Measurements from ENCODE around the gene ARHGAP26. TPM values are rescaled to one million over a fixed set of nuclear protein-coding genes. Genes with fewer than 3 reads are reported as not detected.

The ARHGAP26 gene
- total and polyA plus RNA-seq, 2 donors (not counting 3 experiments of a cell fraction or from before 2014, with no cell fraction given) = 3.1 to 16.2 TPM

- ChIA-PET CTCF (interaction anchor here (1.4 kb wide), 1 partner anchor 15 kb away, joined by 4 read pairs; no protein-coding TSS in a partner anchor), POLR2A (no interaction called here)
- no peak overlapping the region for H3K4me3 ChIP-seq (replicated peaks in 1 of 3; ENCODE audit: insufficient read depth in 1 of 3, low read depth in 1 of 3, low read length in 3 of 3)
- no peaks in the 10 kb centered on the region for H3K9me1 ChIP-seq (replicated peaks; ENCODE audit: control insufficient read depth, extremely low read depth, insufficient read depth, low read length)
- no peak overlapping the region for H3K9ac ChIP-seq (replicated peaks; ENCODE audit: extremely low read depth, insufficient read depth, low read length)
- DNase-seq (ENCODE audit: low read depth, low spot score) (no peak), FAIRE-seq (no peak)
- no peaks in the 10 kb centered on the region for H3K4me1 ChIP-seq (ENCODE audit: control insufficient read depth, extremely low read depth, insufficient read depth, low read length)
- dilution Hi-C loops (cut with MboI; ENCODE audit: extremely low pct_ligation_motif_present, low sequenced_read_pairs) = no loop called here
- no TSS peak for BruUV-seq (replicated peaks)
- no peak overlapping the region for H2AFZ ChIP-seq (ENCODE audit: low read depth, low read length)
- H3K36me3 ChIP-seq (ENCODE audit: control insufficient read depth in 2 of 2, extremely low read depth in 1 of 2, insufficient read depth in 2 of 2, low read length in 2 of 2) = no peaks in the 10 kb centered on the region
- H3K27ac ChIP-seq (ENCODE audit: insufficient read depth, low read depth, low read length) = no peak overlapping the region
- intact Hi-C loops (cut with micrococcal nuclease) = no loop called here
- H4K20me1 ChIP-seq (replicated peaks; ENCODE audit: control insufficient read depth, extremely low read depth, insufficient read depth, low read length) = no peaks in the 10 kb centered on the region
- H3K27me3 ChIP-seq (ENCODE audit: control insufficient read depth in 2 of 2, insufficient read depth in 2 of 2, low read length in 2 of 2) = no peaks in the 10 kb centered on the region
- H3K9me3 ChIP-seq (replicated peaks; ENCODE audit: control insufficient read depth, insufficient read depth, low read length) = no peaks in the 10 kb centered on the region
- H3K4me2 ChIP-seq (ENCODE audit: insufficient read depth, low read length) = no peak overlapping the region
- TF ChIP-seq EZH2 (IDR thresholded peaks at IDR 0.05; ENCODE audit: borderline replicate concordance, low read depth, low read length, severe bottlenecking) = no peak
- TF ChIP-seq FOS (IDR thresholded peaks at IDR 0.05; ENCODE audit: borderline replicate concordance, insufficient read depth, low read length) = no peak
- TF ChIP-seq, protein P1, sequence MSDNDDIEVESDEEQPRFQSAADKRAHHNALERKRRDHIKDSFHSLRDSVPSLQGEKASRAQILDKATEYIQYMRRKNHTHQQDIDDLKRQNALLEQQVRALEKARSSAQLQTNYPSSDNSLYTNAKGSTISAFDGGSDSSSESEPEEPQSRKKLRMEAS (IDR thresholded peaks at IDR 0.05; ENCODE audit: insufficient read depth, insufficient read length) = no peak
- no peak for TF ChIP-seq POLR2AphosphoS5 (IDR thresholded peaks at IDR 0.05; ENCODE audit: insufficient read depth, low read depth, low read length)
- no peaks in the 10 kb centered on the region for H3K79me2 ChIP-seq (ENCODE audit: control insufficient read depth, insufficient read depth, low read length)
Observed at GRCh38 chr5:143142596-143143435, 372.6 kb downstream of the ARHGAP26 start.

- no peak overlapping the region for H3K27ac ChIP-seq (ENCODE audit: insufficient read depth, low read depth, low read length)
- FAIRE-seq (peak; percentile 66), DNase-seq (ENCODE audit: low read depth, low spot score) (no peak)
- ChIA-PET CTCF (interaction anchor here (1.4 kb wide), 1 partner anchor 16 kb away, joined by 4 read pairs; no protein-coding TSS in a partner anchor), POLR2A (no interaction called here)
- no peaks in the 10 kb centered on the region for H3K9me1 ChIP-seq (replicated peaks; ENCODE audit: control insufficient read depth, extremely low read depth, insufficient read depth, low read length)
- no peaks in the 10 kb centered on the region for H3K27me3 ChIP-seq (ENCODE audit: control insufficient read depth in 2 of 2, insufficient read depth in 2 of 2, low read length in 2 of 2)
- H3K9me3 ChIP-seq (replicated peaks; ENCODE audit: control insufficient read depth, insufficient read depth, low read length) = no peaks in the 10 kb centered on the region
- H2AFZ ChIP-seq (ENCODE audit: low read depth, low read length) = no peak overlapping the region
- no peaks in the 10 kb centered on the region for H3K4me1 ChIP-seq (ENCODE audit: control insufficient read depth, extremely low read depth, insufficient read depth, low read length)
- BruUV-seq (replicated peaks) = no TSS peak
- dilution Hi-C loops (cut with MboI; ENCODE audit: extremely low pct_ligation_motif_present, low sequenced_read_pairs) = no loop called here
- H3K4me2 ChIP-seq (ENCODE audit: insufficient read depth, low read length) = no peak overlapping the region
- H3K4me3 ChIP-seq (replicated peaks in 1 of 3; ENCODE audit: insufficient read depth in 1 of 3, low read depth in 1 of 3, low read length in 3 of 3) = no peak overlapping the region
- H3K9ac ChIP-seq (replicated peaks; ENCODE audit: extremely low read depth, insufficient read depth, low read length) = no peak overlapping the region
- no peaks in the 10 kb centered on the region for H3K36me3 ChIP-seq (ENCODE audit: control insufficient read depth in 2 of 2, extremely low read depth in 1 of 2, insufficient read depth in 2 of 2, low read length in 2 of 2)
- intact Hi-C loops (cut with micrococcal nuclease) = no loop called here
- TF ChIP-seq MYC (IDR thresholded peaks at IDR 0.05; ENCODE audit: low read depth, low read length) (no peak), FOS (IDR thresholded peaks at IDR 0.05; ENCODE audit: borderline replicate concordance, insufficient read depth, low read length) (peak; percentile 52), JUN (IDR thresholded peaks at IDR 0.05; ENCODE audit: borderline replicate concordance, insufficient read depth, insufficient read length, low read depth) (no peak), EZH2 (IDR thresholded peaks at IDR 0.05; ENCODE audit: borderline replicate concordance, low read depth, low read length, severe bottlenecking) (no peak), CTCF (IDR thresholded peaks at IDR 0.05; ENCODE audit: extremely low read depth in 1 of 2, insufficient read depth in 1 of 2, low read depth in 1 of 2, low read length in 2 of 2) (no peak), POLR2AphosphoS5 (IDR thresholded peaks at IDR 0.05; ENCODE audit: insufficient read depth, low read depth, low read length) (no peak)
- TF ChIP-seq, protein P1 (IDR thresholded peaks at IDR 0.05; ENCODE audit: insufficient read depth, insufficient read length) = no peak
- H4K20me1 ChIP-seq (replicated peaks; ENCODE audit: control insufficient read depth, extremely low read depth, insufficient read depth, low read length) = no peaks in the 10 kb centered on the region
- H3K79me2 ChIP-seq (ENCODE audit: control insufficient read depth, insufficient read depth, low read length) = no peaks in the 10 kb centered on the region
Observed at GRCh38 chr5:143143973-143144372, 373.8 kb downstream of the ARHGAP26 start.
